ENCODE measurements around the gene THAP4. TPM values are rescaled to one million over a fixed set of nuclear protein-coding genes. Genes with fewer than 3 reads are reported as not detected.

THAP4 gene
- total RNA-seq, 2 experiments from 2014 or later, result 27.5 to 31.4 TPM

DNA sequence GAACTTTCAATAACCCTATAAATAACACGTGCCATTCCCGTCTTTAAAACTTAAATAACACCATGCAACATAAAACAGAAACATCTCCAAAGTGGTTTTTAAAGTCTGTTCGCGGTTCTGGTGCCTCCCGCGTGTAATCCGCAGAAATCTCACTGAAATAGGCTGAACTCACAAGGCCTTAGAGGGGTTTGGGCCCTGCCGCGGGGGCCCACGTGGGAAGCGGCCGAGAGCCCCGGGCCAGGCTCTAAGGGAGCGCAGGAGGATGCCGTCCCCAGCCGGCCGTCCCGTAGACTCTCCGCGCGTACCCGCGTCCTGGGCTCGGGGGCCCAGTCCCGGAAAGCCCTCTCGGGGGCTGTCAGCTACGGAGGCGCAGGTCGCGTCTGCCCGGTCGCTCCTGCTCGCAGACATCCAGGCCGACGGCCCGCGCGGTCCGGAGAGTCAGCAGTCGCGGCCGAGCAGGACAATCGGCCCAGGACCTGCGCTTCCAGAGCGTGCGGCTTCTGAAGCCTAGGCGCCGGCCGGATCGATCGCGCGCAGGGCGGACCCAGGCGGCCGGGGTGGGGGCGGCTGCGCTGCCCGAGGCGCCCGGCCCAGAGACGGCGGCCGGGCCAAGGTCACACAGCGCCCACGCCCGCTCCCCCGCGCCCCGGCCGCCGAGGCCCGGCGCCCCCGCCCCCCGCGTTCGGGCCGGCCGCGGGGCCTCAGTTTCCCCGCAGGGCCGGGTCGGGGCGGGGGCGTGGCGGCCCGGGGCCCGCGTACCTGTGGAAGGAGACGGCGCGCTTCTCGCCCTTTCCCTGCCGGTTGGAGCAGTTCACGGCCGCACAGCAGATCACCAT is 558 bp downstream of the THAP4 start:
- no peaks in the 10 kb centered on the region for H3K9me3 Mint-ChIP-seq
- no peak overlapping the region for H3K27ac ChIP-seq (ENCODE audit: low read depth in 1 of 2, low read length in 2 of 2)
- H3K27ac Mint-ChIP-seq, result peak overlapping the region; percentile 79
- H3K27me3 ChIP-seq (ENCODE audit: control insufficient read depth in 1 of 2, insufficient read depth in 2 of 2, low read length in 2 of 2), result no peaks in the 10 kb centered on the region
- peak overlapping the region; percentile 88 for H3K4me3 Mint-ChIP-seq
- CTCF ChIA-PET, result interaction anchor here (0.6 to 2.4 kb wide), 2 partner anchors 65 to 1611 kb away, joined by 3 to 10 read pairs; partner anchors contain the start of gene ING5
- H3K27me3 Mint-ChIP-seq, result no peaks in the 10 kb centered on the region
- peaks cover 50% of the 10 kb centered on the region for H3K36me3 Mint-ChIP-seq (ENCODE audit: low read depth)
- TF ChIP-seq, protein P1, sequence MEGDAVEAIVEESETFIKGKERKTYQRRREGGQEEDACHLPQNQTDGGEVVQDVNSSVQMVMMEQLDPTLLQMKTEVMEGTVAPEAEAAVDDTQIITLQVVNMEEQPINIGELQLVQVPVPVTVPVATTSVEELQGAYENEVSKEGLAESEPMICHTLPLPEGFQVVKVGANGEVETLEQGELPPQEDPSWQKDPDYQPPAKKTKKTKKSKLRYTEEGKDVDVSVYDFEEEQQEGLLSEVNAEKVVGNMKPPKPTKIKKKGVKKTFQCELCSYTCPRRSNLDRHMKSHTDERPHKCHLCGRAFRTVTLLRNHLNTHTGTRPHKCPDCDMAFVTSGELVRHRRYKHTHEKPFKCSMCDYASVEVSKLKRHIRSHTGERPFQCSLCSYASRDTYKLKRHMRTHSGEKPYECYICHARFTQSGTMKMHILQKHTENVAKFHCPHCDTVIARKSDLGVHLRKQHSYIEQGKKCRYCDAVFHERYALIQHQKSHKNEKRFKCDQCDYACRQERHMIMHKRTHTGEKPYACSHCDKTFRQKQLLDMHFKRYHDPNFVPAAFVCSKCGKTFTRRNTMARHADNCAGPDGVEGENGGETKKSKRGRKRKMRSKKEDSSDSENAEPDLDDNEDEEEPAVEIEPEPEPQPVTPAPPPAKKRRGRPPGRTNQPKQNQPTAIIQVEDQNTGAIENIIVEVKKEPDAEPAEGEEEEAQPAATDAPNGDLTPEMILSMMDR (IDR thresholded peaks at IDR 0.05), result no peak
- no peaks in the 10 kb centered on the region for H3K9me3 ChIP-seq (ENCODE audit: control insufficient read depth in 1 of 2, insufficient read depth in 1 of 2, low read length in 2 of 2)
- peak; percentile 19 for ATAC-seq (ENCODE audit: poor library complexity)
- H3K4me1 Mint-ChIP-seq (ENCODE audit: low read depth), result peaks cover 48% of the 10 kb centered on the region
- intact Hi-C loops (cut with DNase I, micrococcal nuclease), result loop anchor here (1.0 to 10.0 kb wide), 7 partner anchors 18 to 1052 kb away; partner anchors contain the start of genes DTYMK (in 2 of the 2), CAPN10 (in 1 of the 2), D2HGDH (in 1 of the 2) and HDLBP (in 1 of the 2)
- DNase-seq, result peak in 8 of 14 experiments; percentile 12 to 55 (median 27)
- peak overlapping the region; percentile 76 for H3K4me3 ChIP-seq (ENCODE audit: low read length)
- POLR2A ChIA-PET, result interaction anchor here (0.9 to 4.2 kb wide), 5 partner anchors 19 to 321 kb away, joined by 3 to 28 read pairs (median 13); partner anchors contain the start of genes DTYMK, HDLBP, ING5 and SEPTIN2
- H3K36me3 ChIP-seq (ENCODE audit: insufficient read depth, low read length), result peaks cover 21% of the 10 kb centered on the region
- H3K4me1 ChIP-seq (ENCODE audit: insufficient read depth, low read length), result peaks cover 38% of the 10 kb centered on the region

- Mint-ChIP-seq H3K27me3 (no peaks in the 10 kb centered on the region), H3K4me1 (ENCODE audit: low read depth) (peaks cover 46% of the 10 kb centered on the region), H3K9me3 (no peaks in the 10 kb centered on the region), H3K4me3 (peak overlapping the region; percentile 88), H3K27ac (peak overlapping the region; percentile 79), H3K36me3 (ENCODE audit: low read depth) (peaks cover 56% of the 10 kb centered on the region)
- CTCF ChIA-PET, result no interaction called here
- Histone ChIP-seq H3K4me3 (ENCODE audit: low read length) (peak overlapping the region; percentile 76), H3K27ac (ENCODE audit: low read depth in 1 of 2, low read length in 2 of 2) (no peak overlapping the region), H3K9me3 (ENCODE audit: control insufficient read depth in 1 of 2, insufficient read depth in 1 of 2, low read length in 2 of 2) (no peaks in the 10 kb centered on the region), H3K27me3 (ENCODE audit: control insufficient read depth in 1 of 2, insufficient read depth in 2 of 2, low read length in 2 of 2) (no peaks in the 10 kb centered on the region), H3K36me3 (ENCODE audit: insufficient read depth, low read length) (peaks cover 26% of the 10 kb centered on the region), H3K4me1 (ENCODE audit: insufficient read depth, low read length) (peaks cover 35% of the 10 kb centered on the region)
- DNase-seq, result no peak
- TF ChIP-seq, protein P1 (IDR thresholded peaks at IDR 0.05), result no peak
- POLR2A ChIA-PET, result interaction anchor here (1.5 to 4.2 kb wide), 2 partner anchors 18 to 51 kb away, joined by 11 to 28 read pairs; partner anchors contain the start of gene DTYMK
- intact Hi-C loops (cut with DNase I, micrococcal nuclease), result loop anchor here (2.0 to 10.0 kb wide), 6 partner anchors 17 to 1051 kb away; partner anchors contain the start of genes CAPN10 (in 1 of the 2), D2HGDH (in 1 of the 2), DTYMK (in 1 of the 2) and HDLBP (in 1 of the 2)
- ATAC-seq (ENCODE audit: poor library complexity), result no peak
These were observed 1.2 kb downstream of the THAP4 start for GRCh38 chr2:241635756-241636155.

- intact Hi-C loops (cut with DNase I, micrococcal nuclease), result loop anchor here (5.0 to 10.0 kb wide), 3 partner anchors 51 to 1049 kb away; partner anchors contain the start of genes CAPN10 (in 1 of the 2), DTYMK (in 1 of the 2) and STK25 (in 1 of the 2)
- H3K9me3 Mint-ChIP-seq, result no peaks in the 10 kb centered on the region
- TF ChIP-seq, protein P1 (IDR thresholded peaks at IDR 0.05), result no peak
- H3K4me3 ChIP-seq (ENCODE audit: low read length), result no peak overlapping the region
- no peak for DNase-seq
- no peaks in the 10 kb centered on the region for H3K27me3 Mint-ChIP-seq
- H3K9me3 ChIP-seq (ENCODE audit: control insufficient read depth in 1 of 2, insufficient read depth in 1 of 2, low read length in 2 of 2), result no peaks in the 10 kb centered on the region
- POLR2A ChIA-PET, result no interaction called here
- H3K27ac ChIP-seq (ENCODE audit: low read depth in 1 of 2, low read length in 2 of 2), result no peak overlapping the region
- peaks cover 63% of the 10 kb centered on the region for H3K36me3 Mint-ChIP-seq (ENCODE audit: low read depth)
- peaks cover 16% of the 10 kb centered on the region for H3K4me1 ChIP-seq (ENCODE audit: insufficient read depth, low read length)
- no peak overlapping the region for H3K27ac Mint-ChIP-seq
- no peaks in the 10 kb centered on the region for H3K27me3 ChIP-seq (ENCODE audit: control insufficient read depth in 1 of 2, insufficient read depth in 2 of 2, low read length in 2 of 2)
- peaks cover 26% of the 10 kb centered on the region for H3K4me1 Mint-ChIP-seq (ENCODE audit: low read depth)
- no peak overlapping the region for H3K4me3 Mint-ChIP-seq
- no peak for ATAC-seq (ENCODE audit: poor library complexity)
- H3K36me3 ChIP-seq (ENCODE audit: insufficient read depth, low read length), result peaks cover 29% of the 10 kb centered on the region
- CTCF ChIA-PET, result interaction anchor here (1.6 to 2.2 kb wide), 2 partner anchors 23 to 54 kb away, joined by 3 to 7 read pairs; partner anchors contain the start of gene DTYMK
These were observed 3.4 kb downstream of the THAP4 start for GRCh38 chr2:241633561-241633960.

Data from CD4-positive, alpha-beta T cell (primary cell).